ENCODE results near the gene ABCA5.
"Not testable (repeated sequence)": the region's sequence is repeated elsewhere in the genome, so short reads cannot be mapped to it uniquely, and the experiment has no call there.

Gene ABCA5

GRCh38 chr17:69222707-69223258 is 104.2 kb downstream of the ABCA5 start:
- DNase-seq: no peak

DNA sequence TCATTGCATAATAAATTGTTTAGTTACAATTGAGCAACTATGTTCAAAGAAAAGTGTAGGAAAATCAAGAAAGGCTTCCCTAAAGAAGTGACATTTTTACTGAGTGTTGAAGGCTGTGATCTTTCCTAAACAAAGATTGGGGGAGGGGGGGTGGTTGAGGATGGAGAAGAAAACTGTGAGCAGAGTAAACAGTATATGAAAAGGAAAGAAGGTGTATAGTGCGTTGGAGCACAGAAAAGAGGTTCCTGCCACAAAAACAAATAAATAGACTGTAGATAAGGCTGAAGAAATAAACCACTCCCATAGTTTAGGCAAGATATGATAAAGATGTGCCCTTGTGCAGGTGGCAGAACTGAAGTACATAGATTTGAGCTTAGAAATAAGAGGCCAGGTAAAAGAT is 106.8 kb downstream of the ABCA5 start:
- DNase-seq: no peak

DNA sequence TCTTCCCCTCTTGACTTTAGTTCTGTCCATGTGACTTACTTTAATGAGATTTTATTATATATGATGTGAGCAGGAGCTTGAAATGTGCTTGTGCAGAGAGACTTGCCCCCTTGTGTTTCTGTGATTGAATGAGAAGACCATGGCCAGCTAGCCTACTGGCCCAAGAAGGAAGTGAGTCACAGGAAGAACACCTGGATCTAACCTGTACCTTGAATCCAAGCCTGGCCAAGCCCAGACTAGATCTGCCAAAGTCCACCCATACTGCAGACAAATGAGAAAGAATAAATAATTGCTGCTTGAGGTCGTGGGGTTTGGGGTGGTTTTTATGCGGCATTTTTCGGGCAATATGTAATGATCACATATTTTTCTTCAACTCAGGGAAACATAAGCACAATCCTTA is 107.9 kb downstream of the ABCA5 start:
- no peak for DNase-seq

- no peak for DNase-seq
These were observed 113.7 kb downstream of the ABCA5 start for GRCh38 chr17:69213059-69213813.

GRCh38 chr17:69208640-69209039 is 118.3 kb downstream of the ABCA5 start:
- no peak for DNase-seq

- DNase-seq: no peak
These were observed 119.8 kb downstream of the ABCA5 start for GRCh38 chr17:69207151-69207550.

DNA sequence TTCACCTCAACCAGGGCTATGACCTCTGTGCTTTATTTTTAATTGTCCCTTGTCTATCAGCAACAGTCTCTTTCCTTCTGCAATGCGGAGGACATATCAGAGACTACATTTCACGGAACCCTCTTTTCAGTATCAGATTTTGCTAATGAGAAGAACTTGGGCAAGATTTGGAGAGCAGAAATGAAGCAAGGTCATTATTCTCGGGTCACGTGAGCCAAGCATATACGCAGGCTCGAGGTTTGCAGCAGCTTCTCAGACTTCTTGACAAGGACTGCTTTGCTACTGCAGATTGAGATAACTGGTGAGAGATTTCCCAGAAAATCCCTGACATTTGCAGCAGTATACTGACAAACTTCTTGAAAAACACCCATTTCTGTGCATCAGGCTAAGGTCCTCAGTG is 128.7 kb downstream of the ABCA5 start:
- DNase-seq: no peak

DNA sequence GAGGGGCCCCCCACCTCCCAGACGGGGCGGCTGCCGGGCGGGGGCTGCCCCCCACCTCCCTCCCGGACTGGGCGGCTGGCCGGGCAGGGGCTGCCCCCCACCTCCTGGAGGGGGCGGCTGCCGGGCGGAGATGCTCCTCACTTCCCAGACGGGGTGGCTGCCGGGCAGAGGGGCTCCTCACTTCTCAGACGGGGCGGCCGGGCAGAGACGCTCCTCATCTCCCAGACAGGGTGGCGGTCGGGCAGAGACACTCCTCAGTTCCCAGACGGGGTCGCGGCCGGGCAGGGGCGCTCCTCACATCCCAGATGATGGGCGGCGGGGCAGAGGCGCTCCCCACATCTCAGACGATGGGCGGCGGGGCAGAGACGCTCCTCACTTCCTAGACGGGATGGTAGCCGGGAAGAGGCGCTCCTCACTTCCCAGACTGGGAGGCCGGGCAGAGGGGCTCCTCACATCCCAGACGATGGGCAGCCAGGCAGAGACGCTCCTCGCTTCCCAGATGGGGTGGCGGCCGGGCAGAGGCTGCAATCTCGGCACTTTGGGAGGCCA is 130.8 kb downstream of the ABCA5 start:
- DNase-seq: not testable (repeated sequence)

Data from anterior cingulate cortex (tissue), 58 donors.